GM18526 (cell line): ENCODE measurements around the gene INMT.

Experiments used
- POLR2A ChIP-seq: IDR thresholded peaks from 3 replicates; pipeline ENCODE4 v1.6.1; 2011; ENCODE audit not compliant: insufficient read length; ENCODE audit errors: extremely low read depth

The INMT gene

GRCh38 chr7:30751696-30752273 lies at the start of gene INMT:
TSS of gene INMT (plus strand) at chr7:30752135. CDS start at chr7:30752151, 16 bp downstream.
- no peak for TF ChIP-seq POLR2A

GRCh38 chr7:30702200-30702599 lies 49.7 kb upstream of the INMT start:
- no peak for TF ChIP-seq POLR2A

- TF ChIP-seq POLR2A, result no peak
Measured at GRCh38 chr7:30703756-30704155, 48.2 kb upstream of the INMT start.

GRCh38 chr7:30705008-30705407 lies 46.9 kb upstream of the INMT start:
- no peak for TF ChIP-seq POLR2A

GRCh38 chr7:30705596-30705995 lies 46.3 kb upstream of the INMT start:
- TF ChIP-seq POLR2A, result no peak

- no peak for TF ChIP-seq POLR2A
Measured at GRCh38 chr7:30706316-30706715, 45.6 kb upstream of the INMT start.

GRCh38 chr7:30706908-30707307 lies 45.0 kb upstream of the INMT start:
- no peak for TF ChIP-seq POLR2A

GRCh38 chr7:30707391-30708357 lies 44.3 kb upstream of the INMT start:
- no peak for TF ChIP-seq POLR2A

GRCh38 chr7:30708412-30708811 lies 43.5 kb upstream of the INMT start:
- no peak for TF ChIP-seq POLR2A

GRCh38 chr7:30708983-30709382 lies 43.0 kb upstream of the INMT start:
- TF ChIP-seq POLR2A, result no peak

GRCh38 chr7:30709549-30709948 lies 42.4 kb upstream of the INMT start:
- TF ChIP-seq POLR2A, result no peak

- no peak for TF ChIP-seq POLR2A
Measured at GRCh38 chr7:30710669-30711068, 41.3 kb upstream of the INMT start.

- no peak for TF ChIP-seq POLR2A
Measured at GRCh38 chr7:30713392-30713791, 38.5 kb upstream of the INMT start.

- no peak for TF ChIP-seq POLR2A
Measured at GRCh38 chr7:30714129-30714528, 37.8 kb upstream of the INMT start.

- TF ChIP-seq POLR2A, result no peak
Measured at GRCh38 chr7:30717181-30717580, 34.8 kb upstream of the INMT start.

GRCh38 chr7:30721211-30721610 lies 30.7 kb upstream of the INMT start:
- TF ChIP-seq POLR2A, result no peak
